Neutrophil (primary cell): ENCODE data around the gene KRTAP20-1.

Experiments used
- H3K27ac ChIP-seq: fragments of 200-600 bp; sonication (generic); 2 replicates; pipeline ENCODE4 v1.5.1; 2016; ENCODE audit warnings: mild to moderate bottlenecking, moderate library complexity
- H3K27me3 ChIP-seq: fragments of 200-600 bp; sonication (generic); 2 replicates; pipeline ENCODE4 v1.6.0; 2016; ENCODE audit warnings: mild to moderate bottlenecking
- H3K36me3 ChIP-seq: fragments of 200-600 bp; sonication (generic); 2 replicates; pipeline ENCODE4 v1.5.1; 2017
- H3K4me1 ChIP-seq, 2 experiments: fragments of 200-600 bp in 1 of 2; sonication (generic) in 1 of 2; 1 replicate in 1 of 2; 2 replicates in 1 of 2; pipeline versions ENCODE4 v1.5.1 to v1.6.1; 2013 to 2016; ENCODE audit warnings: low read depth in 1 of 2, low read length in 1 of 2, mild to moderate bottlenecking in 1 of 2, moderate library complexity in 1 of 2; ENCODE audit not compliant: control insufficient read depth in 1 of 2, insufficient read depth in 1 of 2
- H3K4me3 ChIP-seq, 2 experiments: fragments of 200-600 bp in 1 of 2; sonication (generic) in 1 of 2; 1 replicate in 1 of 2; 2 replicates in 1 of 2; pipeline ENCODE4 v1.5.1; 2013 to 2016; ENCODE audit warnings: low read depth in 1 of 2, low read length in 1 of 2, mild to moderate bottlenecking in 1 of 2, moderate library complexity in 1 of 2
- H3K9me3 ChIP-seq: fragments of 200-600 bp; sonication (generic); 2 replicates; pipeline ENCODE4 v1.5.1; 2016
- TF ChIP-seq, protein P1 (sequence below): fragments of 200-600 bp; sonication (generic); IDR thresholded peaks from 2 replicates; pipeline ENCODE4 v1.5.1; 2016; ENCODE audit warnings: antibody characterized with exemption

Gene KRTAP20-1

DNA sequence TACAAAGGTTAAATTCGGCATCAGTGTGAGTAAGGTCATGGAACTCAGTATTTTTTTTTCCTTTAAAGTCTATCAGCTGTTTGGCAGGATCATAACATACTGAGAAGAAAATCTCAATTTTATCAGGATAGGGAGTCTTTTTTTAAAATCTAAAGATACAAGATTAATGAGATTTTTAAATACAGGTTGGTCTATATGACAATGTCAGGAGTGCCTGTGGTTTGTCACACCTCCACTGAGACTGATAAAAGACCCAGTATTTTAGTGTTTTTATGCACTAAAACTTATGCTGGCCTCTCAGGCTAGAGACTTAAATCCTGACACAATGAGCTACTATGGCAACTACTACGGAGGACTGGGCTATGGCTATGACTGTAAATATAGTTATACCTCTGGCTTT, 26.3 kb downstream of the KRTAP20-1 start, which contains the start of gene KRTAP20-3:
Gene KRTAP20-3, plus strand, starts transcription at position 301 of the 400 bp plus-strand sequence.
- H3K4me3 ChIP-seq, result no peak within 1 kb of the TSS
- H3K27ac ChIP-seq, result no peak within 1 kb of the TSS
- H3K4me1 ChIP-seq, result no peaks in the 10 kb centered on the region
- TF ChIP-seq, protein P1, sequence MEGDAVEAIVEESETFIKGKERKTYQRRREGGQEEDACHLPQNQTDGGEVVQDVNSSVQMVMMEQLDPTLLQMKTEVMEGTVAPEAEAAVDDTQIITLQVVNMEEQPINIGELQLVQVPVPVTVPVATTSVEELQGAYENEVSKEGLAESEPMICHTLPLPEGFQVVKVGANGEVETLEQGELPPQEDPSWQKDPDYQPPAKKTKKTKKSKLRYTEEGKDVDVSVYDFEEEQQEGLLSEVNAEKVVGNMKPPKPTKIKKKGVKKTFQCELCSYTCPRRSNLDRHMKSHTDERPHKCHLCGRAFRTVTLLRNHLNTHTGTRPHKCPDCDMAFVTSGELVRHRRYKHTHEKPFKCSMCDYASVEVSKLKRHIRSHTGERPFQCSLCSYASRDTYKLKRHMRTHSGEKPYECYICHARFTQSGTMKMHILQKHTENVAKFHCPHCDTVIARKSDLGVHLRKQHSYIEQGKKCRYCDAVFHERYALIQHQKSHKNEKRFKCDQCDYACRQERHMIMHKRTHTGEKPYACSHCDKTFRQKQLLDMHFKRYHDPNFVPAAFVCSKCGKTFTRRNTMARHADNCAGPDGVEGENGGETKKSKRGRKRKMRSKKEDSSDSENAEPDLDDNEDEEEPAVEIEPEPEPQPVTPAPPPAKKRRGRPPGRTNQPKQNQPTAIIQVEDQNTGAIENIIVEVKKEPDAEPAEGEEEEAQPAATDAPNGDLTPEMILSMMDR, result no peak
- H3K36me3 ChIP-seq, result no peaks in the 10 kb centered on the region
- no peaks in the 10 kb centered on the region for H3K27me3 ChIP-seq
- H3K9me3 ChIP-seq, result no peaks in the 10 kb centered on the region

DNA sequence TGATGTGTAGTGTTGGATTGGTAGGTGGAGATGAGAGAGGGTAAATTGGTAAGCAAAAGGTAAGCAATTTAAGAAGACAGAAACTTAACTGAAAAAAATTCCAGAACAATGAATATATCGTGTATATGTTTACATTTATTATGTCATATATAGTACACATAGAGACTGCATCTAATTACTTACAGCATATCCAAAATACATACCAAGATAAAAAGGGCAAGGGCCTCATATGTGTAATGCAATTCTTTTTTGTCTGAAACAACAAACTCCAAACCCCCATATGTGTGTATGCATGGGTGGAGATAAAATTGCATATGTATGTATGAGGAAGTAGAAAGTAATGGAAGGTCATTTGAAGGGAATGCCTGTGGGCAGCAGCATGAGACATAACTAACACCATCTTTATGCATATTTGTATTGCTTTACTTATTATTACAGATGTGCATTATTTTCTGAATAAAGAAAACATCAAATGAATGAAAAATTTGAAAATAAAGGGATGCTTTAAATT, 30.7 kb downstream of the KRTAP20-1 start:
- Histone ChIP-seq H3K4me1 (no peaks in the 10 kb centered on the region), H3K9me3 (no peaks in the 10 kb centered on the region), H3K4me3 (no peak overlapping the region), H3K27me3 (no peaks in the 10 kb centered on the region), H3K27ac (no peak overlapping the region), H3K36me3 (no peaks in the 10 kb centered on the region)
- TF ChIP-seq, protein P1, result no peak

DNA sequence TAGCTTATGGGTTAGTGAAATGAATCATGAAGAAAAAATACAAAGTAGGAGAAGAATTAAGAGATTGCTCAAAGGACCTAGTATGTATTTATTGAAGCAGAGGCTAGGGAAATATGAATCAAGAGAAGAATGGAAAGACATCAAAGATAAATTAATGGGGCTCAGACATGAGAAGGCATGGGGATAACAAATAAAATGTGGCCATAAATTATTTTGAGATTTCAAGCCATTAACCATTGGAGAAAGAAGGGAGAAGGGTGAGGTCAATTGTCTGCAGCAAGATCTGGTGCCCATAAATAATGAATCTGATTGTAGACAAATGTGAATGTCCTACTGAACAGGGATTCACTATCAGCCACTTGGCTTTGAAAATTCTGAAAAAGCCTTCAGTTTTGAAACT, 36.7 kb downstream of the KRTAP20-1 start:
- Histone ChIP-seq H3K4me1 (no peaks in the 10 kb centered on the region), H3K4me3 (no peak overlapping the region), H3K27me3 (no peaks in the 10 kb centered on the region), H3K27ac (no peak overlapping the region), H3K36me3 (no peaks in the 10 kb centered on the region), H3K9me3 (no peaks in the 10 kb centered on the region)
- TF ChIP-seq, protein P1, result no peak
